GM12865 (cell line): ENCODE results near the gene ZFTA.
A peak's percentile ranks its signal among the peaks of the same experiment; 100 is the strongest.

Experiments
- DNase-seq: peaks from one replicate; pipeline ENCODE4 v3.0.0; 2010; ENCODE audit warnings: low read depth
- H3K4me3 ChIP-seq: 2 replicates; pipeline ENCODE4 v1.5.1; 2011; ENCODE audit warnings: mild to moderate bottlenecking, low read depth, low read length, control low read depth
- TF ChIP-seq, protein P1 (sequence below): IDR thresholded peaks from 2 replicates; pipeline ENCODE4 v1.5.1; 2011; ENCODE audit warnings: low read length, control low read depth, low read depth, inconsistent platforms; ENCODE audit not compliant: insufficient read depth; ENCODE audit errors: missing control alignments

ZFTA gene

DNA sequence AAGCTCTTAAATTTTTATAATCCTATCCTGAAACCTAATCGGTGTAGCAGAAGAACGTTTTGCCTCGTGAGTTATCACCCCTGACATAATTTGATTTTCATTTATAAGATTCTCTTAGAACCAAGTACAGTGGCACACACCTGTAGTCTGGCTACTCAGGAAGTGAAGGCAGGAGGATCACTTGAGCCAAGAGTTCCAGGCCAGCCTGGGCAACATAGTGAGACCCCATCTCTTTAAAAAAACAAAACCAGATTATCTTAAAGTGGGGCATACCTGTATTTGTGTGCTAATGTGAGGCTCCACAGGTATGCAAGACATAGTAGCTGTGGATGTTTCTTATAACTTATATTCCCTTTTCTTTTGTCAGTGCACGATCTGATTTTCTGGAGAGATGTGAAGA, 19.0 kb downstream of the ZFTA start:
- TF ChIP-seq, protein P1, sequence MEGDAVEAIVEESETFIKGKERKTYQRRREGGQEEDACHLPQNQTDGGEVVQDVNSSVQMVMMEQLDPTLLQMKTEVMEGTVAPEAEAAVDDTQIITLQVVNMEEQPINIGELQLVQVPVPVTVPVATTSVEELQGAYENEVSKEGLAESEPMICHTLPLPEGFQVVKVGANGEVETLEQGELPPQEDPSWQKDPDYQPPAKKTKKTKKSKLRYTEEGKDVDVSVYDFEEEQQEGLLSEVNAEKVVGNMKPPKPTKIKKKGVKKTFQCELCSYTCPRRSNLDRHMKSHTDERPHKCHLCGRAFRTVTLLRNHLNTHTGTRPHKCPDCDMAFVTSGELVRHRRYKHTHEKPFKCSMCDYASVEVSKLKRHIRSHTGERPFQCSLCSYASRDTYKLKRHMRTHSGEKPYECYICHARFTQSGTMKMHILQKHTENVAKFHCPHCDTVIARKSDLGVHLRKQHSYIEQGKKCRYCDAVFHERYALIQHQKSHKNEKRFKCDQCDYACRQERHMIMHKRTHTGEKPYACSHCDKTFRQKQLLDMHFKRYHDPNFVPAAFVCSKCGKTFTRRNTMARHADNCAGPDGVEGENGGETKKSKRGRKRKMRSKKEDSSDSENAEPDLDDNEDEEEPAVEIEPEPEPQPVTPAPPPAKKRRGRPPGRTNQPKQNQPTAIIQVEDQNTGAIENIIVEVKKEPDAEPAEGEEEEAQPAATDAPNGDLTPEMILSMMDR = no peak
- DNase-seq = no peak
- H3K4me3 ChIP-seq = no peak overlapping the region

DNA sequence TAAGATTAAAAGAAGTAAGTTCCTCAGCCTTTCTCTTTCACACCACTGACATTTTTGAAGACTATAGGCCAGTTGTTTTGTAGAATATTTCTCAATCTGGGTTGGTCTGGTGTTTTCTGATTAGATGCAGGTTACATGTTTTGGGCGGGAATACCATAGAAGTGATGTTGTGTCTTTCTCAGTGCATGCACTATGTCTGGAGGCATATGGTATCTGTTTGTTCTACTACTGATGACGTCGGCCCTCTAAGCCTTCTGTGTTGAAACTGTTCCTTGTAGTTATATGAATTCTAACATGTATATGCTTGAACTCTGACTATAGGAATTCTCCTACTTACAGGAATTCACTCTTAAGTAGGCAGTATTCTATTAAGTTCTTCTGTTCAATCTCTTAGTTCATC, 21.6 kb downstream of the ZFTA start:
- H3K4me3 ChIP-seq = no peak overlapping the region
- no peak for DNase-seq
- TF ChIP-seq, protein P1 = no peak

DNA sequence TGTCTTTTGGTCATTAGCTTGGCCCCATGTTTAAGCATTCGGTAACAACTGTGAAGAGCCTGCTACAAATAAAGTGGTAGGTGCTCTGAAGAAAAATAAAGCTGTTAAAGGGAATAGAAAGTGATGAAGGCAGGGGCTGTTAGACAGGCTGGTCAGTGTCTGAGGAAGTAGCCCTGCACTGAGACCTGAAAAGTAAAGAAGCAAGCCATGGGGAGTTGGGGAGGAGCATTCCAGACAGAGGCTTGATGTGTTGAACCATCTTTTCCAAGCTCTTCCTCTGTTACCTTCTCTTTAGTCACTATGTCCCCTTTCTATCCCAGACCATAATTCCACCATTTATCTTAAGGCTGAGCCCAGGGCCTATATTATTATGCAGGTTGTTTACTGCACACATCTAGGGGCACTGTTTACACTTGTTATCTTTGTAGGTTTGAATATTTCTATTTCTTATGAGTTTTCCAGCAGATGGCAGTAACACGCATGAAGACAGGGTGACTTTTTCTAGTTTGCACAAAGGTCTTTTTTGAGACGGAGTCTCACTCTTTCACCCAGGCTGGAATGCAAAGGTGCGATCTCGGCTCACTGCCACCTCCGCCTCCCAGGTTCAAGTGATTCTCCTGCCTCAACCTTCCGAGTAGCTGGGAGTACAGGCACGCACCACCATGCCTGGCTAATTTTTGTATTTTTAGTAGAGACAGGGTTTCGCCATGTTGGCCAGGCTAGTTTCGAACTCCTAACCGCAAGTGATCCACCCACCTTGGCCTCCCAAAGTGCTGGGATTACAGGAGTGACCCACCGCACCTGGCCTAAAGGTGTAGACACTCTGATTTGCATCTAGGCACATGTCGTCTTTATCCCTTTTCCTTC, 23.0 kb downstream of the ZFTA start:
- no peak for DNase-seq
- no peak overlapping the region for H3K4me3 ChIP-seq
- TF ChIP-seq, protein P1 = no peak

DNA sequence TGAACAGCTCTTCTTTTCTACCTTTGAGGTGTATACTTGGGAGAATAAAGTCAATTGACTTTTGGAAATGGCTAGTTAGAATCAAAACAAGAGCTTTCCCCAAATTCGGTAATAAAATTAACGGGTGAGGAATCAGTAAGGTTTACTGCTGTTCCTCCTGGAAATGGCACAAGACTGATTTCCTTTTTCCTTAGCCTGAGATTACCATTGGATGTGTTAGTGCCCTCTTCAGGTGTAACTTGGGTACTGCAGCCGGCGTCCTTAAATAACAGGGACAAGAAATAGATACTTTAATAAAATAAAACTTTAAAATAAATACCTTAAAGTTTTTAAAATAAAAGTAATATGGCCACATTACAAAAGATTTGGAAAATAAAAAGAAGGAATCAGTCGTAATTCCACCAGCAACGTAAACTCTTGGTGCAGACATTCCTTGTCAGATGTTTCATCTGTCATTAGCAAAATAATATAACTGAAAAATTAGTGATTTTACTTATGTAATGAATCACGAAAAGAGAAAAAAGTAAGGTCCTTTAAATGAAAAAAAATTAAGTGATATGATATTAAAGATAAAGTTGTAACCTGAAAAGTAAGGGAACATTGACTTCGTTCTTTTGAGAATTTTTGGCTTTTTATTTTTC, 29.7 kb downstream of the ZFTA start:
- TF ChIP-seq, protein P1 = peak; percentile 74
- DNase-seq = peak; percentile 76
- no peak overlapping the region for H3K4me3 ChIP-seq

DNA sequence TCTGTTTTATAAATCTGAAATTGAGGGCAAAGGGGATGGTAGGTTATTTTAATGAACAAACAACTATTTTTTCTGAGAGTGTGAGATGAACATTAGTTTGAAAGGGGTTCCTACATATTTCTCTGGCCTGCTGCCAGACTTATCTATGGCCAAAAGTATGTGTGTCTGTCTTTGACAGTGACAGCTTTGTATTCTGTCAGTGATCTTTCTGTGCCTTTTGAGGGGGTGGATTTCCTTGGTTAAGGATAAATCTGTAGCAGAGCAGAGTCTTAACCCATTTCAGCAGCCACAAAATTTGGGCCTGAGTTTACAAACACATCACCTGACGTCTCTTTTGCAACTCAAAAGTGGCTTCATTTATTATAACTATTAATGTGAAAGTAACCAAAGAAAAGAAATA, 30.9 kb downstream of the ZFTA start:
- no peak for DNase-seq
- TF ChIP-seq, protein P1 = no peak
- H3K4me3 ChIP-seq = no peak overlapping the region

DNA sequence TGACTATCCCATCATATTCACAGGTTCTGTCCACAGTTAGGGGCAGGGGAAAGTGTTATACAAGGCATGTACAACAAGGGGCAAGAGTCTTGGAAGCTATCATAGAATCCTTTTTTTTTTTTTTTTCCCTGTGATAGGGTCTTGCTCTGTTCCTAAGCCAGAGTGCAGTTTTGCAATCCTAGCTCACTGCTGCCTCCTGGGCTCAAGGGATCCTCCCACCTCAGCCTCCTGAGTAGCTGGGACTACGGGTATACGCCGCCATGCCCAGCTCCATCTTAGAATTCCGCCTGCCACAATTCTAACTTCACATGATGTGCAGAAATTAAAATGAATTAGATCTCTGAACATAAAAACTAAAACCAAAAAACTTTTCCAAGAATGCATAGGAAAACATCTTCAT, 31.7 kb downstream of the ZFTA start:
- no peak for DNase-seq
- H3K4me3 ChIP-seq = no peak overlapping the region
- TF ChIP-seq, protein P1 = no peak
